GM18873 (cell line): Measurements from ENCODE around the gene DNAH17.

Source experiments
- ATAC-seq: cut with Tn5 transposase; IDR thresholded peaks from one replicate; pipeline ENCODE4 v1.9.1; 2021; ENCODE audit warnings: mild to moderate bottlenecking, moderate library complexity, moderate number of reproducible peaks; ENCODE audit not compliant: unreplicated experiment, low FRiP score

The DNAH17 gene

GRCh38 chr17:78608122-78608803 is 31.1 kb upstream of the DNAH17 start:
- no peak for ATAC-seq

GRCh38 chr17:78607038-78607437 is 29.8 kb upstream of the DNAH17 start:
- ATAC-seq, result no peak

- no peak for ATAC-seq
Observed at GRCh38 chr17:78605886-78606285, 28.7 kb upstream of the DNAH17 start.

GRCh38 chr17:78605429-78605828 is 28.2 kb upstream of the DNAH17 start:
- ATAC-seq, result no peak

- no peak for ATAC-seq
Observed at GRCh38 chr17:78602246-78602645, 25.1 kb upstream of the DNAH17 start.

GRCh38 chr17:78601577-78602190 is 24.5 kb upstream of the DNAH17 start:
- no peak for ATAC-seq

GRCh38 chr17:78600181-78600721 is 23.1 kb upstream of the DNAH17 start:
- no peak for ATAC-seq

GRCh38 chr17:78599419-78599818 is 22.2 kb upstream of the DNAH17 start:
- ATAC-seq, result no peak

GRCh38 chr17:78598013-78598471 is 20.8 kb upstream of the DNAH17 start:
- ATAC-seq, result no peak

GRCh38 chr17:78596871-78597764 is 19.9 kb upstream of the DNAH17 start:
- no peak for ATAC-seq

- no peak for ATAC-seq
Observed at GRCh38 chr17:78595135-78595810, 18.1 kb upstream of the DNAH17 start.

GRCh38 chr17:78592991-78593329 is 15.8 kb upstream of the DNAH17 start:
- ATAC-seq, result no peak

GRCh38 chr17:78591263-78591671 is 14.1 kb upstream of the DNAH17 start:
- no peak for ATAC-seq

GRCh38 chr17:78589885-78590284 is 12.7 kb upstream of the DNAH17 start:
- no peak for ATAC-seq

- ATAC-seq, result no peak
Observed at GRCh38 chr17:78589031-78589675, 12.0 kb upstream of the DNAH17 start.

- ATAC-seq, result no peak
Observed at GRCh38 chr17:78588258-78589030, 11.2 kb upstream of the DNAH17 start.

- ATAC-seq, result no peak
Observed at GRCh38 chr17:78585006-78585630, 7.9 kb upstream of the DNAH17 start.

- ATAC-seq, result no peak
Observed at GRCh38 chr17:78583091-78583490, 5.9 kb upstream of the DNAH17 start.

- ATAC-seq, result no peak
Observed at GRCh38 chr17:78581304-78581703, 4.1 kb upstream of the DNAH17 start.
